NCI-H526 treated with DMSO at 0.1 percent for 48 hours (cell line): ENCODE measurements around the gene SUN3.
A peak's percentile ranks its signal among the peaks of the same experiment; 100 is the strongest.

Source experiments
- DNase-seq: peaks from one replicate; lab custom pipeline; 2025; lab: John Stamatoyannopoulos, UW

Gene SUN3

DNA sequence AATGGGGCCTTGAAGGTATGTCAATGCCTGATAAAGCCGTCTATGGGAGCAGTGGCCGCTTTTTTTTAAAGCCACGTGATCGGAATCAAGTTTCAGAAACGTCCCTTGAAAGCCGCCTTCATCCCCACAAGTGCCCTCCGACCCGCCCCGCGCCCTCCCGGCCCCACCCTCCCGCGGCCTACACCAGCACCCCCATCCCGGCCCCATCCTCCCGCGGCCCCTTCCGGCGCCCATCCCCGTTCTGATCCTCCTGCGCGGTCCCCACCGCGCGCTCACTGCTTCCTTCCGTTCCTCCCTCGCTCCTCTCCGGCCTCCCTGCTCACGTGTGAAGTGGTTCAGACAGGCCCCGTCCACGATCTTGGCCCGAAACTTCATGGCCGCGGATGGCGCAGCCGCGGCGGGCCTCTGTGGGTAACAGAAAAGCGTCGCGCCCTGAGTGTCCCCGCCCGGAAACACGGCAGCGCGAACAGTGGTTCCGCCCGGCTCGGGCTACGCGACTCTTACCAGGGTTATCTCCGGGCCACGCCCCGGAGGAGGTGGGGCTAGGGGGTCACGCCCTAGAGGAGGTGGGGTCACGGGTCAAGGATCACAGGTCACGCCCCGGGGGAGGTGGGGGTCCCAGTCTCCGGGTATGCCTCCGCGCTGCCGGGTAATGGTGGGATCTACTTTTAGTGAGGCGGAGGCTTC lies 49.6 kb downstream of the SUN3 start, which contains the start of gene HUS1:
Gene HUS1, minus strand, starts transcription at position 471 of the 687 bp plus-strand sequence. Its CDS starts 96 bp downstream, at position 375.
- peak; percentile 77 for DNase-seq

DNA sequence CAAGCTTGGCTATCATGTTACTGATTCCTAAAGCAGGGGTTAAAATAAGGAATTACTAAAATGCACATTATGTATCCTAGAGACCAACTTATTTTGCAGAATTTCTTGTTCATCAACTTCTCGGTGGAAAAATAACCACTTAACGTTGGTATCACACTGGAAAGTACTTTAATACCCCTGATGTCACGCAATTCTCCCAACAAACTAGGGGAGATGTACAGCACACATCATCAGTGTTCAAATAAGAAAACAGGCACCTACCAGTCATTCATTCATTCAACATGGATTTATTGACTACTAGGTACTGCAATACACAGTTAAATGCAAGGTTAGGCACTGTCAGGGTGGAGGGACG lies 50.1 kb downstream of the SUN3 start:
- DNase-seq: no peak

DNA sequence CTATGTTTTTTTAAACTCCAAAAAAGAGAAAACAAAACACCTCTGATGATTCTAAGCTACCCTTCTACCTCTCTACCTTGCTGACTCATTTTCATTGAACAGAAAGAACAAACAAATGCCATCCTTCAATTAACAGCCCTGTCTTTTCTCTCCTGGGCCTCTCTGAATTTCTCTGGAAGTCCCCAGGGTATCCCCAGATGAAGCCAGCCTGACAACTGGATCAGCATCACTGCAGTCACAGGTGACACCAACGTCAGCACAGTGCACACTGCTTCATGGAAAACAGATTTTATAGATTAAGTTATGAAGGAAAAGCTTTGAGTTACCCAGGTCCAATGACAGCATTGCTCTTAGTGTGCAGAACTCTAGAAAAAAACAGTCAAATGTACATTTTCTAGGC lies 55.2 kb downstream of the SUN3 start:
- DNase-seq: no peak

GRCh38 chr7:47970761-47971160 lies 58.1 kb downstream of the SUN3 start:
- no peak for DNase-seq

DNA sequence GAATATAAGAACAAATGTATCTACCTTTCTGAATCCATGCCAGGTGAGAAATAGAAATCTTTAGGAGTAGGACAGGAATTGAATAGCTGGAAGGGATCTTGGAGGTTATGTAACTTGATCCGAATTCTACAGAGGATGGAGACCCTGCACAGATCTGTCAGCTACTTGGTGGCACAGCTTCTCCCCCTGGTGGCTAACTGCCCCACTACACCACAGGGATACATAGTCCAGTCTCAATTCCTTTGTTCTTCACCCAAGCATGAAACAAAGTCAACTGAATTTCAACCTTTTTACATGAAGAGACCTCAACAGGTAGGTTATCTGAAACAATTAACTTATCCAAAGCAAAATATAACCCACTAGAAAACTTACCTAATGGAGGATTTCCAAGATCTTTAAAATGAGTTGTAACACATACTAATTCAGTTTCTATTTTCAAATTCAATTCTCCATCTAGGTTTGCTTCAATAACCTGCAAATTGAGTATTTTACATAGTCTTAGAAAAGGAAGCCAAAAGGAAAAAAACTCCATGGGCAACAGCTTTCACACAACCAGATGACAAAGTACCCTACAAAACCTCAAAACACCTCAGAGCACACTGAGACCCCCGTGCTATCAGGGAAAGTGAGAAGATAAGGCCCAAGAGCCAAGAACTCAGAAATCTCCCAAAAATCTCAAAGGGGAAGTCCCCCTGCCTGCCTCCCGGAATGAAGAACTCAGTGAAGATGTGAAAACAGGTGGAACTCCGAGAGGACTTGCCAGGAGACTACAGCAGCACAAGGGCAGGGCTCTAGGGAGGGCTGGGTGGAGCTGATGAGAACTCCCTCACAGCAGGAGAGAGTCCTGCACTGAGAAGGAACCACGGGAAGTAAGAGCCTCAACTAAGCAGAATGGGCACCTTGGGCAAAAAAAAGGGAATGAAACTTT lies 59.8 kb downstream of the SUN3 start:
- no peak for DNase-seq

GRCh38 chr7:47967708-47968107 lies 61.2 kb downstream of the SUN3 start:
- no peak for DNase-seq

DNA sequence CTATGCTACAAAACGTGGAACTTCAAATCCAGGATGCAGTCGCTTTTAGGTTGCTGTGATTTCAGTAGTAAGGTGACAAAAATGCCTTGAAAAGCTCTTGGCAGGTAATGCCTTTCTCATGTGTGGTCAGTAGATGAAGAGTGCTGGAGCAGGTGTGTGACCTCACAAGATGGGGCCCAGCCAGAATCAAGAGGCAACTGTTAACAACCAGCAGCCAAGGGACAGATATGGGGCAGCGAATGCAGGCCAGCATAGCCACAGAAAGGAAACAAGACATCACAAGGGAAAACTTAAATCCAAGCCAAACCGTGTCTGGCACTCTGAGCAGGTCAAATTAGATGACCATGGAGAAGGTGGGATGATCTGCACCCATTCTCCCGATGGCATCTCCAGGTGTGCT lies 61.8 kb downstream of the SUN3 start:
- DNase-seq: no peak

DNA sequence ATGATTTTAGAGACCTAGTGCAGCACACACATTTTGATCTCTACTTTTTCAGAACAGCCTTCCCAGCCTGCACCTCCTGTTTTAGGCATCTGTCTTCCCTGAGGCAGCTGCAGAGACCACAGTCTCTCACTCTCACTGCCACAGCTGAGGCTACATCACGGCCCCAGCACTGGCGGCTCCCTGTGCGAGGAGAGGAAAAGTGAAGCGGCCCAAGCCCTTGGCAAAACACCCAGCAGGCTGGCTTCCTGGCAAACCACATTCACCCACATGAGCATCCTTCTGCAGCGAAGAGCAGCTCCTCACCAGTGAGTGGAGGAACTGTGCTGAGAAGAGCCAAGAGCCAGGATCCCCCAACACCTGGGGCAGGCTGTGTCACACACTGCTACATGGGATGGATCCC lies 63.5 kb downstream of the SUN3 start:
- DNase-seq: no peak

DNA sequence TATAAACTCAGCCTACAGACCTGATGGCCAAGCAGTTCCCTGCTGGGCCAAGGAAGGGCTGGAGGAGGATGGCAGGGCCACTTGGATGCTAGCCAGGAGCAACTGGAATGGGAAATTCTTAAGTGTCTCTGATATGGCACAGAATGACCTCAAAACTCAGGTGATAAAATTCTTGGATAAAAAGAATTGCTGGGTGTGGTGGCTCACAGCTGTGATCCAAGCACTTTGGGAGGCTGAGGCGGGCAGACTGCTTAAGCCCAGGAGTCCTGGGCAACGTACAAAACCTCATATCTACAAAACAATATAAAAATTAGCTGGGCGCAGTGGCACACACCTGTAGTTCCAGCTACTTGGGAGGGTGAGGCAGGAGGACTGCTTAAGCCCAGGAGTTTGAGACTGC lies 66.6 kb downstream of the SUN3 start:
- no peak for DNase-seq

GRCh38 chr7:47957156-47957555 lies 71.8 kb downstream of the SUN3 start:
- no peak for DNase-seq

DNA sequence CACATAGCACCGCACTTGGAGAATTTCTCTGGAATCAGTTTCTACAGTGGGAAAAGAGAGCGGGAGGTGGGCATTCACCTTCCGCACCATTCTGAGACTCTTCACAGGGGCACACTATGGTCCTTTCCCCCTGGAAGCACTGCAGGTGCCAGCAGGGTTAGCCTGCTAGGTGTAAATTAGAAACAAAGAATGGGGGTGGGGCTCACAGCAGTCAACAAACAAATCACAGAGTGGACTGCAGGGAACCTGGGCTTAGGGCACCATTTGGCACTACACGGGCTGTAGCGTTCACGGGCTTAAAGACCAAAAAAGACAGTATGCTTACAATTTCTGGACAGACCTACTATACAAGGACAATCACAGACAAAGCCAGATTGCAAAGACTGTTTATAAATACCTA lies 72.7 kb downstream of the SUN3 start:
- DNase-seq: no peak

DNA sequence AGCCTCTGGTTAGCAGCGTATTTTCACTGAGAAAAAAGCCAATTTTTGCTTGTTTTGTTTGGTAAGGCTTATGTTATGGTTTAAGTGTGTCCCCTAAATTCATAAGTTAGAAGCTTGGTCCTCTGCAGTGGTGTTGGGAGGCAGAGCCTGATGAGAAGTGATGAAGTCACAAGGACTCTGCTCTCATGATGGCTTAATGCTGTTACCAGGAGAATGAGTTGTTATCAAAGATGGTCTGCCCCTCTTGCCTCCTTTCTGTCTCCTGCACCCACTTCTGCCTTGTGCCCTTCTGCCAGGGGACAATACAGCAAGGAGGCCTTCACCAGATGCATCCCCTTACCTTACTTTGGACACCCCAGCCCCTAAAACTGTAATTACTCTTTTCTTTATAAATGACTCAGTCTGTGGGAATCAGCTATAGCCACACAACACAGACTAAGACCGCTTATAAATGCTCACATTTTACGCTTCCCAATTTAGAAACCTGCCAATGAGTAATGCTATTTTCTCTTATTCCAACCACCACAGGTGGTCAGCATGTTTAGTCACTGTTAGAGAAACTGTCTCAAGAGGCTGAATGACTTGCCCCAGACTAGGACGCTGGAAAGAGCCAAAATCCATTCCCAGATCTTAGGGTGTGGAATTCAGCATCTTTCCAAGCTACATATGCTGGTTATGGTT lies 74.5 kb downstream of the SUN3 start:
- no peak for DNase-seq

DNA sequence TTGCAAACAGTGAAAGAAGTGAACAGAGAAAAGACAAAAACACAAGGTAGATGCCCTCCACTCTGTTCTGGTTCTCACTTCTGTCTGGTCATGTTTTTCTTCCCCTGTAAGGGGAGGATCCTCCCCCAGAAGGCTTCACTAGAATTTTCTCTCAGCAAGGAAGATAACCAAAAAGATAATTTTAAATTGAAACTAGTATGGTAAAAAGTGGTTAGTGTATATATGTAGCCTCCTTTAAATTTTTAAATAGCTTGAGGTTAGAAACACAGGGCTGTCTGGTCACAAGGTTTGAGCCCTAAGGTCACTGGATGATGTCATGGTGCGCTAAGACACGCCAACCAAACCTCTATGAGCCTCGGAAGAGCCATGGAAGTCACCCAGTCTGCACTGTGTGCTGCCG lies 75.1 kb downstream of the SUN3 start:
- DNase-seq: no peak

- no peak for DNase-seq
Measured at GRCh38 chr7:47952224-47952623, 76.7 kb downstream of the SUN3 start.

- DNase-seq: no peak
Measured at GRCh38 chr7:47951374-47951773, 77.5 kb downstream of the SUN3 start.

DNA sequence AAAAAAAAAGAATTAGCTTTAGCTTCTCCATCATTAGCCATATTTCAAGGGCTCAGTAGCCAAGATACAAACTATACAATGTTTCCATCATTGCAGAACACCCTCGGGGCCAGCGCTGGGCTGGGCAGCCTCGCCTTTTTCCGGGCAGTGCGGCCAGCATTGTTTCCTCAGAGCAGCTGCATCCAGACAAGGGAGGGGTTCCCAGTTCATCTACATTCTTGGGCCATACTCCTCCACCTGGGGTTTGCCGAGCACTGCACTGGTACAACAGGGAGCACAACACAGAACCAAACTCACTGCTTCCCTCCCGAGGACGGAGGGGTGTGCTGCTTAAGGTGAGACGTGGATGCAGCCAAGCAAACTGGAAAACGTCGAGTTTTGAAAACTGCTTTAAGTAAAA lies 78.2 kb downstream of the SUN3 start:
- DNase-seq: no peak

DNA sequence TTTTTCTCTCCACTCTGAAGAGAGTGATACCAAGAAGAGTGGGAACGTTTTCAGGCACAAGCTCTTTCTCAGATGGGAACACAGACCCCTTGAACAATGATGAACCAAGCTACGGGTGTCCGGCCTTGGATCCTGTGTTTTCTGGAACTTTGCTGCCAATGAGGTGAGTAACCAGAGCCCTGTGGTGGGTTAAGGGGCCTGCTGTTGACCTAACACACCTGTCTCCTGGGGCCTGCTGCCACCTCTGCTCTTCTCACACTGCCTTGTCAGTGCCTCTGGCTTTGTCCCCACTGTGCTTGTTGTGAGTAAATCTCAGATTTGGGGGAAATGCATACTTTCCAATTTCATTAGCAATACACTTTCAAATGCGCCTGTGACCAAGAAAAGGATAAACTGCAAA lies 79.2 kb downstream of the SUN3 start:
- no peak for DNase-seq

GRCh38 chr7:47948141-47948790 lies 80.6 kb downstream of the SUN3 start, which contains the start of gene PKD1L1:
PKD1L1 (minus strand) TSS chr7:47948466; CDS start chr7:47948440, 26 bp downstream.
- DNase-seq: no peak

DNA sequence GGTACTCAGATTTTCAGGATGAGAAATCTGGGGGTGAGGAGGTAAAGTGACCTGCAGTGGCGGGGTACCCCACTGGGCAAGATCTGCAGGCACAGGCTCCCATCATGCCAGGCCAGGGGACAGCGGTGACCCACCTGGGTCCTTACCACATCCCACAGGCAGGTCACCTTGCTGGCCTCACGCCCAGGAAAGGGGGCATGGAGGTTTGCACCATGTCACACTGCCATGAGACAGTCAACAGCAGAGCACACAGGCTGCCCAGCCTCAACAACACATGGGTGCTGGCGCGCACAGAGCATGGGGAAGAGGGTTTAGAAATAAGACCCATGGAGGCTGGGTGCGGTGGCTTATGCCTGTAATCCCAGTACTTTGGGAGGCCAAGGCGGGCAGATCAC lies 81.6 kb downstream of the SUN3 start:
- no peak for DNase-seq

GRCh38 chr7:47946581-47947354 lies 82.1 kb downstream of the SUN3 start:
- DNase-seq: no peak

DNA sequence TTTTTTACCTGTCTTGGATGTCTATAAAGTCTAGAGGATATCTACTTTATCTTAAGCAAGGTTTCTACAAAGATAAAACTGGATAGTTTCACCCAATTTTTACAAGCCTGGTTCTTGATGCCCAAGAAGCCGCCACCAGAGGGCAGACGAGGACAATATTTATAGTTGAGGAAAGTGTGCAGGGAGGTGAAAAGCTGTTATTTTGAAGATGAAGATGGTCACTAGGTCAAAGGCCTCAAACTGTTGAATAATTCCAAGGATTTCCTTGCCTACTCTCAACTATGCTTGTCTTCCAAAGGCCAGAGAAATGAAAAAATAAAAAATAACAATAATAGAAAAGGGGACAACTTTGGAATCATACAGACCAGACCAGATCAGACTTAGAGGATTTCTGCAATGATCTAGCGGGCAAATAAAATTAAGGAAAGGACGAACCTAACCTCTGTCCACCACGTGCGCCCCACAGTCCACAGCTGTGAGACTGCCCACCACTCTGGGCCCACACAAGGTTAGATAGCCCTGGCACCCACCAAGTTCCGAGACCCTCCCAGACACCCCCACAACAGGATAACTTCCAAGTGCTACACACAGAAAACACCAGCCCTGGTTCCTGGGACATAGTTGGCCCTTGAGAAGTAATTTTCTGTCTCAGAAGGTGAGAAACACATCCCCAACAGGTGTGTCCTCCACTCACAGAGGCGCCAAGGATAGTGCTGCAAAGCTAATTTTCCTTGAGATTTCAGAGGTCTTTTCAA lies 83.5 kb downstream of the SUN3 start:
- no peak for DNase-seq
